GM21367 (cell line): ENCODE results near the gene CDC42BPA.

ENCODE experiments used
- ATAC-seq: cut with Tn5 transposase; IDR thresholded peaks from one replicate; pipeline ENCODE4 v1.9.1; 2021; ENCODE audit not compliant: unreplicated experiment

CDC42BPA gene

GRCh38 chr1:227335242-227336020 is 17.1 kb upstream of the CDC42BPA start:
- ATAC-seq, result no peak

GRCh38 chr1:227333423-227333822 is 15.1 kb upstream of the CDC42BPA start:
- no peak for ATAC-seq

GRCh38 chr1:227330279-227331076 is 12.2 kb upstream of the CDC42BPA start:
- no peak for ATAC-seq

- no peak for ATAC-seq
Measured at GRCh38 chr1:227328405-227329019, 10.2 kb upstream of the CDC42BPA start.

GRCh38 chr1:227325156-227325555 is 6.9 kb upstream of the CDC42BPA start:
- no peak for ATAC-seq

GRCh38 chr1:227323967-227324268 is 5.6 kb upstream of the CDC42BPA start:
- ATAC-seq, result no peak

GRCh38 chr1:227323171-227323966 is 5.1 kb upstream of the CDC42BPA start:
- no peak for ATAC-seq

GRCh38 chr1:227322376-227322775 is 4.1 kb upstream of the CDC42BPA start:
- ATAC-seq, result no peak

- no peak for ATAC-seq
Measured at GRCh38 chr1:227321035-227321434, 2.7 kb upstream of the CDC42BPA start.

- ATAC-seq, result no peak
Measured at GRCh38 chr1:227320476-227320875, 2.2 kb upstream of the CDC42BPA start.

GRCh38 chr1:227318853-227319607 is 738 bp upstream of the CDC42BPA start:
- no peak for ATAC-seq

GRCh38 chr1:227317523-227318015 is 723 bp downstream of the CDC42BPA start:
- no peak for ATAC-seq

- no peak for ATAC-seq
Measured at GRCh38 chr1:227317011-227317451, 1.3 kb downstream of the CDC42BPA start.

GRCh38 chr1:227316456-227316855 is 1.8 kb downstream of the CDC42BPA start:
- no peak for ATAC-seq

- no peak for ATAC-seq
Measured at GRCh38 chr1:227315629-227316346, 2.5 kb downstream of the CDC42BPA start.

GRCh38 chr1:227314014-227314848 is 4.1 kb downstream of the CDC42BPA start:
- ATAC-seq, result no peak

GRCh38 chr1:227312361-227313025 is 5.8 kb downstream of the CDC42BPA start:
- ATAC-seq, result no peak

- ATAC-seq, result no peak
Measured at GRCh38 chr1:227311389-227312001, 6.8 kb downstream of the CDC42BPA start.
